GM18520 (cell line): ENCODE results near the gene NDUFC1.

Source experiments
- ATAC-seq: cut with Tn5 transposase; IDR thresholded peaks from one replicate; pipeline ENCODE4 v1.9.1; 2021; ENCODE audit not compliant: unreplicated experiment

NDUFC1 gene

DNA sequence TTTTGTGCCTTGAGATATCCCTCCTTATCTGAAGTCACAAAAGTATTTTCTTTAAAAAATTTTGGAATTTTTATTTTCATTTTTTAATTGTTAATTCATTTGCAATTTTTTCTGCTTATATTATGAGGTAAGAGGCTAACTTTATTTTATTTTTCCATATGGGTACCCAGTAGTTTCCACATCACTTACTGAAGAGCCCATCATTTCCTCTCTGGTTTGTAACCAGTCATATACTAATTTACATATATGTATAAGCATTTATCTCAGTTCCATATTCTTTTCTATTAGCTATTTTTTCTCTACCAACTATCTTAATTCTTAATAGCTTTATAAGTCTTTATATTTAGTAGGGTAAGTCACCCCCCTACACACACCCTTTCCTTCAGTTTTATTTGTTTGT lies 49.2 kb downstream of the NDUFC1 start:
- no peak for ATAC-seq

DNA sequence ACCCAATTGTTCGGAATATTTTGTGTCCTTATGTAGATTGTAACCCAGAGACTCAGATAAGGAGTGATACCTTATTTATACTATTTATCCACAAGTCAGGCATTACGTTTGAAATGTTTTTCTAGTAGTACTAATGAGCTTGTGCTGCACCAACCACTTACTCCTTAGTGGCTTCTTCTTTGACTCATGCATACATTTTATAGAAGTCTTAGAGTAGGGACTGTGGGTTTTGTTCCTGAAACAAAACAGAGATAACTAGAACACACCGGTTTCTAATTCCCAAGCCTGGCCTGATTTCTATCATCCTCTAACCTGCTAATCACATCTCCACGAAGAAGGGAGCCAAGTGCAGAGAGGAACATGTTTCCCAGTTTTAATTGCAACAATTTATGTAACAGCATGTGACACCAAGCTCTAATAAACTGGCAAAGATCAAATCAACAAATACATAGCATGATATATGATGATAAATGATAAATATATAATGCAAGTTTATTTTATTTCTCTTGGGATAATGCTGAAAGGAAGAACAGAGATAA lies 54.5 kb downstream of the NDUFC1 start:
- no peak for ATAC-seq

DNA sequence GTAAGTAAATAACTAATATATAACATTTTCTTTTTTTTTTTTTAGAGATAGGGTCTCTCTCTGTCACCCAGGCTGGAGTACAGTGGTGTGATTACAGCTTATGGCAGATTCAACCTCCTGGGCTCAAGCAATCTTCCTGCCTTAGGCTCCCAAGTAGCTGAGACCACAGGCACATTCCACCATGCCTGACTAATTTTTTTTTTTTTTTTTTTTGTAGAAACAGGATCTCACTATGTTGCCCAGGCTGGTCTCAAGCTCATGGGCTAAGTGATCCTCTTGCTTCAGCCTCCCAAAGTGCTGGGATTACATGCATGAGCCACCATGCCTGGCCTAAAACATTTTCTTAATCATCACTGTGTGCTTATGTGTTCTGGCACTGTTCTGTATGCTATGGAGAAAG lies 55.0 kb downstream of the NDUFC1 start:
- no peak for ATAC-seq

DNA sequence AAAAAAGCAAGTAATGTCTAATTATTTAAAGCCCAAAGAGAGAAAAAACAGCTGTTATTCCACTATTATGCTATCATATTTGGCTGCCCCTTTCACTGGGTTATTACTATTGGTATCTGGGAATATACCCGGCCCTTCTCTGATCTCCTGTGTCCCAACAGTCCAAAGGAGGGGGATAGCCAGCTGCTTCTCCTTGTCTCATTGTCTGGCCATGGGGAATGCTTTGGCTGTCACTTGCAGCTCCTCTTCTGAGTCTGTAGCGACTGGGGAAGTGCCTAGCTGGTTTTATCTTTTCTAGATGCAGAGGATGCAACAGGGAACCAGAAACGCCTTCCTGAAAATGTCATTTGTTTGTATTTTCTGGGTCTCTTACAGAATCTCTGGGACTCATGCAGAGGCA lies 56.1 kb downstream of the NDUFC1 start:
- no peak for ATAC-seq

DNA sequence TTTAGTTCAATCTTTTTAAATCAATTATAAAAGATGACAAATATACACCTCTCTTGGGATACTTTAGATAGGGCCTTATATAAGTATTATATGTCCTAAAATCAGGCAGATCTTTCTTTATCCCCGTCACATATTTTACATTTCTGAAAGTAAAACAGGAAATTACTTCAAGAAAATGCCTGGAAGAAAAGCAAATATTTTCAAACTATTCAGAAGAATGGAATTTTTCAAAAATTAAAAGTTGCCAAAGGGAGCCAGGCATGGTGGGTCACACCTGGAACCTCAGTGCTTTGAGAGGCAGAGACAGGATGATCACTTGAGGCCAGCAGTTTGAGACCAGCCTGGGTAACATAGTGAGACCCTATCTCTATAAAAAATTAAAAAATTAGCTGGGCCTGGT lies 56.7 kb downstream of the NDUFC1 start:
- no peak for ATAC-seq

DNA sequence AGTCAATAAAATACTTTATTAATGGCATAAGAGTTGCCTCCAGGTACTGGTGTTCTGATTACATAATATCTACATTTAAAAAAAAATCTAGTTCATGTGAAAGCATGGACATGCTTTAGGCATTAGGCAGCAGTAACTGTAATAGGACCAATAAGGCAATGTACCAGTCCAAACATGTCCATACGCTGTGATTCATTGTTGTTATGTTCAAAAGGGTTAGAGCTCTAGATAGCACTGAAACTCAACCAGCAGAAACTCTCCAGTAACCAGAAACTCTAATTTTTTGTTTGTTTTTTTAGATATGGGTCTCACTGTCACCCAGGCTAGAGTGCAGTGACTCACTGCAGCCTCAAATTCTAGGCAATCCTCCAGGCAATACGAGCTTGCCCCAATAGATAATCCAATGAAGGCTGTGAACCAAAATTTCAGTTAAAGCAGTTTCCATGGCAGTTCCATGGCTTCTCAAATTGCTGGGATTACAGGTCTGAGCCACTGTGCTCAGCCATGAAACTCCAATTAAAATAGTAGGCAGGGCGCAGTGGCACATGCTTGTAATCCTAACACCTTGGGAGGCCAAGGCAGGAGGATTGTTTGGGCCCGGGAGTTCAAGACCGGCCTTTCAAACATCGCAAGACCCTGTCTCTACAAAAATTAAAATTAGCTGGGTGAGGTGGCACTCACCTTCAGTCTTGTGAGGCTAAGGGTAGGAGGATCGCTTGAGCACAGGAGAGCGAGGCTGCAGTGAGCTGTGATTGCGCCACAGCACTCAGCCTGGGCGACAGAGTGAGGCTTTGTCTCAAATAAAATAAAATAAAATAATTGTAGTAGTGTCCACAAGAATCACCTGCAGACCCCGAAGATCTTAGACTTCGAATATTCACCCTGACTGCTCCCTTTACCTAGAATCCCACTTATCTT lies 58.6 kb downstream of the NDUFC1 start:
- ATAC-seq: no peak

DNA sequence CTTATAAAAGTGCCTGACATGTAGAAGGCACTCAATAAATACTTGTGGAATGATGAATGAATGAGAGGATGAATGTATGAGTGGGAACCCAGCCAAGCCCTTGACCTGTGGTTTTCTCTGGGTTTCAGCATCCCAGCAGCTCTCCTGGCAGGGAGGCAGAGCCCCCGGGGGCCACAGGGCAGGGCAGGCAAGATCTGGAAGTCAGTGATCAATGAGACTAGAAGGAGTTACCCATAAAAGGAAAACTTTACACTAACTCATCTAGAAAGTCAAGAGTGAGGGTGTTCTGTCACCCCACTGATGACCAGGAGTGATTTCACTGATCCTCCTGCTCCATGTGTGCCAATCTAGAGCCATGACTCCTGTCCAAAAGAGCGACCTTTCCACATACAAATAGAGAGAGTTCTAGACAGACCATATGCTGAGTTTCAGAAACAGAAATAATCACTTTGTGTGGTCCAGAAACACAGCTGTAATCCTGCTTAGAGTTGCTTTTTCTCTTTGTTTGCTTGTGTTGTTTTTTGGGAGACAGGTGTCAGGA lies 59.7 kb downstream of the NDUFC1 start:
- ATAC-seq: no peak

DNA sequence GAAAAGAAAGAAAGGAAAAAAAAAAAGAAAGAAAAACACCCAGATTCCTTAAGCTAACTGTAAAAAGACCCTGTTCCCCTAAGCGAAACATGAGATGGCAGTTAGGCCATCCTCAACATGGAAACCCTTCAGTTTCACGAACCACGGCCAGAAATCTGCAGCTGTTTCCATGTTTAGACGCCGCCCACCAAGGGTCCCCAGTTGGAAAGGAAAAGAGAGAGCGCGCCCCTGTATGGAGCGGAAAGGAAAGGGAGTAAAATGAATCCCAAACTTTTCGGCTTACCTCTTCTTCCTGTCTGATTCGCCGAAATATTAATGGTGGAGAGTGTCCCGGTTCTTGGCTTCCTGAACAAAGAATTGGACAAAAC lies 60.5 kb downstream of the NDUFC1 start:
- ATAC-seq: no peak

DNA sequence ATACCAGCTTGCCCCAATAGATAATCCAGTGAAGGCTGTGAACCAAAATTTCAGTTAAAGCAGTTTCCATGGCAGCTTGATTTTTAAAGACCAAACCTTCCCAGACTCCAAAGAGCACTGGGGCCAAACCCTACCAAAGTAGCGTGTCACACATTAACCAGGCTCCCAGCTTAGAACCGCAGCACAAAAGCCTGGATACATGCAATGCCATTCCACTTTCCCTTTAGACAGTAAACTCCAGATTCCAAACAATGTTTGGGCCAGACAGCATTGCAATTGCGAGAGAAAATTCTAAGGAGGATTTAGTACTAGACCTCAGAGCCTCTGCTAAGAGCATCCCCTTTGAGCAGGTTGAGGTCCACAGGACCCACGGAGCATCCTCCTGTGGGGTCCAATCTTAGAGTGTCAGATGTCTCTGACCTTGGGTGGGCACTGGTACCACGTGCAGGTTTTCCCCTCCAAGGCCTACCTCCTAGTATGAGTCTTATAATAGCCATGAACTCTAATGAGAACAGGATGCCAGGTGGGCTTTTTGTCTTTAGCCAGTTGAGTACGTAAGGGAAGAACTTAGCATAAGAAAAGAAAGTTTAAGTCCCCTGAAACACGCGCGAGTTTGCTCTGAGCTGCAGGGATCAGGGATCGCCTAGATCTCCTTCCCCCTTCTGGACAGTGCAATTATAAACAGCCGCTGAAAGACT lies 61.0 kb downstream of the NDUFC1 start:
- ATAC-seq: no peak
